Measurements from ENCODE around the gene SLIRP. TPM values are rescaled to one million over a fixed set of nuclear protein-coding genes. Genes with fewer than 3 reads are reported as not detected.

SLIRP gene
- total and polyA plus RNA-seq, 7 donors: 152 to 650 (median 387) TPM

DNA sequence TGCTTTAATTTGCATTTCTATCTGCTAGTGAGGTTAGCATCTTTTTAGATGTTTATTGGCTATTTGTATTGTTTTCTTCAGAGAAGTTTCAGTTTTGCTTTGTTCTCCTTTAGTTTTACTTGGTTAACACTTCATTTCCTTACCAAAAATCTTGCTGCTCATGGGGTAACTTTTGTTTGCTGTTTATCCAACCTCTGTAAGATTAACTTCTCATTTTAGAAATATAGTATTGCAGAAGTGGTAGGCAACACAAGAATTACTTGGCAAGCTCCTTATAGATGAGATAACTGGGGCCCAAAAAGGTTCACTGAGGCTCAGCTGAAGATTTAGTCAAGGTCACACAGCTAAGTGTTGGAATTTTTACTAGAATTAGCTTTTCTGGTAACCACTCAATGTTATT is 40.6 kb upstream of the SLIRP start:
- H3K9me3 ChIP-seq: no peaks in the 10 kb centered on the region
- intact Hi-C loops (cut with DNase I): no loop called here

DNA sequence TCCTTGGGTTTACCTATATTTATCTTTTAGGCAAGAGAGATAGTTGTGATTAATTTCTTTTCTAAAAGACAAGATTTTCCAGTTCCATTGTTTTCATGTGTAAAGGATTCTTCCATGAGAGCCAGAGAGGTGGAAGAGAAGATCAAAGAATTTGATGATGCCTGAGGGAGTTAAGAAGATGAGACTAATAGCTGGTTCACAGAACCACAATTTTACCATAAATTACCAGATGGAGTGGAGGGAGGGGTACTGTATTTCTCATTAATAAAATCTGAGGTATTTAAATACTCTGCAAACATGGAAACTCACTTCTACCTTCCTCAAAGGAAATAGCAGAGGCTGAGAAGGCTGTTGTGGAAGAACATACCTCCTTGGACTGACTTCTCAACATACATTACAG is 34.7 kb upstream of the SLIRP start:
- Histone ChIP-seq H3K4me1 (no peaks in the 10 kb centered on the region), H3K27ac (no peak overlapping the region), H3K9me3 (no peaks in the 10 kb centered on the region), H3K27me3 (no peaks in the 10 kb centered on the region), H3K36me3 (peaks cover 5 to 42% (median 26%) of the 10 kb centered on the region in 4 donors), H3K4me3 (no peak overlapping the region)
- intact Hi-C loops (cut with DNase I): no loop called here
- DNase-seq: no peak
- TF ChIP-seq POLR2AphosphoS5 (IDR thresholded peaks at IDR 0.05): no peak

More for the DNA sequence above, 40.6 kb upstream of the SLIRP start:
- Histone ChIP-seq H3K27ac (peak overlapping the region in 1 of 4 donors; percentile 13), H3K4me1 (no peaks in the 10 kb centered on the region), H3K4me3 (no peak overlapping the region), H3K36me3 (peaks cover 0 to 5% (median 0%) of the 10 kb centered on the region in 4 donors), H3K27me3 (no peaks in the 10 kb centered on the region)
- DNase-seq: no peak
- TF ChIP-seq POLR2A (IDR thresholded peaks at IDR 0.05) (no peak), POLR2AphosphoS5 (IDR thresholded peaks at IDR 0.05) (no peak), EP300 (IDR thresholded peaks at IDR 0.05) (no peak), CTCF (IDR thresholded peaks at IDR 0.05) (no peak)

DNA sequence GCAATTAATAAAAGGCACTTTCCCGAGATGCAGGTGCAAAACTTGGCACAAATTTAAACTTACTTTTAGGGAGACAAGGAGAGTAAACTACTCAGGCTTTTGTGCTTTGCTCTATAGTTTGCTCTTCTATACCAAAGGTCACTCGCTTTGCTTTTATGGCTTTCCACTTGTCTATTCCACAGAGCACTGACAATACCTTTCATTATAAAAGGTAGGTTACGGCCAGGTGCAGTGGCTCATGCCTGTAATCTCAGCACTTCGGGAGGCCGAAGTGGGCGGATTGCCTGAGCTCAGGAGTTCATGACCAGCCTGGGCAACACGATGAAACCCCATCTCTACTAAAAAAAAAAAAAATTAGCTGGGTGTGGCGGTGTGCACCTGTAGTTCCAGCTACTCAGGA is 33.0 kb upstream of the SLIRP start:
- WGBS, 2 donors: 20 to 73% methylated on average over 8 of the region's 8 CpGs
- Histone ChIP-seq H3K27me3 (no peaks in the 10 kb centered on the region), H3K27ac (no peak overlapping the region), H3K36me3 (peaks cover 5 to 60% (median 26%) of the 10 kb centered on the region in 4 donors), H3K4me3 (no peak overlapping the region), H3K4me1 (no peaks in the 10 kb centered on the region), H3K9me3 (no peaks in the 10 kb centered on the region)
- intact Hi-C loops (cut with DNase I): no loop called here
- TF ChIP-seq CTCF (IDR thresholded peaks at IDR 0.05): no peak
- no peak for TF ChIP-seq EP300 (IDR thresholded peaks at IDR 0.05)
- no peak for TF ChIP-seq POLR2A (IDR thresholded peaks at IDR 0.05)
- TF ChIP-seq POLR2AphosphoS5 (IDR thresholded peaks at IDR 0.05): no peak
- no peak for DNase-seq

DNA sequence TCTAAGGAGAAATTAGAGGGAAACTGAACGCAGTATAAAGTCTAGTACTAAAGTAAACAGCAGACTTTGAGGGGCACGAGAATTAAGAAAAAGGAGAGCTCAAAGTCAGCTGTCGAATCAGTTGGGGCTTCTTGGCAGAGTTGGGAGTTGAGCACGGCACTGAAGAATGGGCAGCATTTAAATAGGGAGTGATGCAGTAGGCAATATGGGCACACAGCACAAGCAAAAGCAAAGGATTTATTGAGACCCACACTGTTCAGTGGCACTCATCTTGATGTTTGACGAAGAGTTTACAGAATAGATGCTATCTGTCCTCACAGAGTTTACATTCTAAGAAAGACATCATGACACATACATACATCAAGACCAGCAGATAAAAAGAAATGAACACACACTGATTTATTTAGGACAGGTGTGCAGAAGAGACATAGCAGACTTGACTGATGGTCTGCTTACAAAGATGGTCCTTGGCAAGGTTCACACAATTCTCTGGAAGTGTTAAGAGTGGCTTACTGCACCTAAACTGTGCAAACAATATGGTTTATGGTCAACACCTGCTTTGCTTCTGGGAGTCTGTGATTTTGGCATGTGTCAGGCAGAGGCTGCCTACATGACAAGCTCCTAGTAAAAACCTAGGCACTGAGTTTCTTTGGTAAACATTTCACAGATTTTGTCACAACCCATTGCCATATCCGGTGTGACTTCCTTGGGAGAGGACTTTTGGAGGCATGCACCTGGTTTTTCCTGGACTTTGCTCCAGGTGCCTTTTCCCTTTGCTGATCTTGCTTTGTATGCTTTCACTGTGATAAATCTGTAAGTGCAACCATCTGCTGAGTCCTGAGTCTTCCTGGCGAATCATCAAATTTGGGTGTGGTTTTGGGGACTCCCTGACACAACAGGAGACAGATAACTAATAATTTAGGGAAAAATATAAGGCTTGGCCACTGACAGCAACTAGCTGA is 26.4 kb upstream of the SLIRP start:
- Histone ChIP-seq H3K27ac (peak overlapping the region; percentile 28 to 62 (median 52)), H3K36me3 (peaks cover 0 to 55% (median 2%) of the 10 kb centered on the region in 4 donors), H3K4me3 (no peak overlapping the region)

More for the DNA sequence above, 26.4 kb upstream of the SLIRP start:
- 25 to 64% methylated on average over 7 of the region's 7 CpGs for WGBS, 2 donors
- no peak for DNase-seq
- H3K27me3 ChIP-seq: no peaks in the 10 kb centered on the region
- no peak for TF ChIP-seq CTCF (IDR thresholded peaks at IDR 0.05)
- peak in 3 of 4 donors; percentile 42 to 66 (median 66) for TF ChIP-seq POLR2AphosphoS5 (IDR thresholded peaks at IDR 0.05)
- TF ChIP-seq POLR2A (IDR thresholded peaks at IDR 0.05): no peak
- TF ChIP-seq EP300 (IDR thresholded peaks at IDR 0.05): no peak
- no peaks in the 10 kb centered on the region for H3K9me3 ChIP-seq
- peaks cover 0 to 20% (median 17%) of the 10 kb centered on the region in 4 donors for H3K4me1 ChIP-seq
- intact Hi-C loops (cut with DNase I): no loop called here
